ENCODE data around the gene GLG1.

Gene GLG1

GRCh38 chr16:74592847-74593246, 14.1 kb downstream of the GLG1 start:
- DNase-seq (no peak), ATAC-seq (ENCODE audit: insufficient read depth, low read depth) (no peak)
- H3K27me3 ChIP-seq (ENCODE audit: insufficient read depth, low read length, poor library complexity): no peaks in the 10 kb centered on the region
- no peak overlapping the region for H2AFZ ChIP-seq (ENCODE audit: low read depth, low read length)
- H3K36me3 ChIP-seq (ENCODE audit: insufficient read depth, low read length): no peaks in the 10 kb centered on the region
- no peak overlapping the region for H3K27ac ChIP-seq (ENCODE audit: low read length)
- H3K9me3 ChIP-seq (ENCODE audit: insufficient read depth, low read length, severe bottlenecking): no peaks in the 10 kb centered on the region
- TF ChIP-seq CTCF (IDR thresholded peaks at IDR 0.05; ENCODE audit: borderline replicate concordance, extremely low read depth, low read length, poor library complexity, severe bottlenecking): no peak
- no peak for TF ChIP-seq EZH2 (IDR thresholded peaks at IDR 0.05; ENCODE audit: borderline replicate concordance, low read depth, low read length, severe bottlenecking)
- no peak overlapping the region for H3K9ac ChIP-seq (ENCODE audit: low read depth, low read length)
- no peaks in the 10 kb centered on the region for H3K4me1 ChIP-seq (ENCODE audit: insufficient read depth, low read length)
- H3K79me2 ChIP-seq (ENCODE audit: insufficient read depth, low read length): peaks cover 32% of the 10 kb centered on the region
- H3K4me3 ChIP-seq (ENCODE audit: low read depth in 1 of 2, low read length in 2 of 2): no peak overlapping the region
- peaks cover 3% of the 10 kb centered on the region; the same call in 1 of the 2 replicates for H4K20me1 ChIP-seq (ENCODE audit: insufficient read depth, low read length)
- no peak overlapping the region for H3K4me2 ChIP-seq (ENCODE audit: insufficient read depth, low read length)

GRCh38 chr16:74591876-74592650, 14.9 kb downstream of the GLG1 start:
- peaks cover 3% of the 10 kb centered on the region; the same call in 1 of the 2 replicates for H4K20me1 ChIP-seq (ENCODE audit: insufficient read depth, low read length)

GRCh38 chr16:74586948-74587347, 20.0 kb downstream of the GLG1 start:
- no peak for ATAC-seq (ENCODE audit: insufficient read depth, low read depth)
- TF ChIP-seq CTCF (IDR thresholded peaks at IDR 0.05; ENCODE audit: borderline replicate concordance, extremely low read depth, low read length, poor library complexity, severe bottlenecking): no peak
- H3K27me3 ChIP-seq (ENCODE audit: insufficient read depth, low read length, poor library complexity): no peaks in the 10 kb centered on the region
- H3K9me3 ChIP-seq (ENCODE audit: insufficient read depth, low read length, severe bottlenecking): no peaks in the 10 kb centered on the region
- H3K36me3 ChIP-seq (ENCODE audit: insufficient read depth, low read length): no peaks in the 10 kb centered on the region
- no peak overlapping the region for H3K9ac ChIP-seq (ENCODE audit: low read depth, low read length)
- 0 out of 2 replicates have a peak, but pooled peaks cover 3% of the 10 kb centered on the region for H4K20me1 ChIP-seq (ENCODE audit: insufficient read depth, low read length)
- peaks cover 40% of the 10 kb centered on the region for H3K79me2 ChIP-seq (ENCODE audit: insufficient read depth, low read length)
- H3K4me3 ChIP-seq (ENCODE audit: low read depth in 1 of 2, low read length in 2 of 2): no peak overlapping the region
- peaks cover 8% of the 10 kb centered on the region; the same call in 1 of the 2 replicates for H3K4me1 ChIP-seq (ENCODE audit: insufficient read depth, low read length)
- no peak overlapping the region for H2AFZ ChIP-seq (ENCODE audit: low read depth, low read length)
- no peak for DNase-seq
- no peak overlapping the region for H3K4me2 ChIP-seq (ENCODE audit: insufficient read depth, low read length)
- no peak overlapping the region for H3K27ac ChIP-seq (ENCODE audit: low read length)

More at GRCh38 chr16:74591876-74592650, 14.9 kb downstream of the GLG1 start:
- DNase-seq (no peak), ATAC-seq (ENCODE audit: insufficient read depth, low read depth) (no peak)
- TF ChIP-seq CTCF (IDR thresholded peaks at IDR 0.05; ENCODE audit: borderline replicate concordance, extremely low read depth, low read length, poor library complexity, severe bottlenecking) (no peak), EZH2 (IDR thresholded peaks at IDR 0.05; ENCODE audit: borderline replicate concordance, low read depth, low read length, severe bottlenecking) (no peak)
- H3K79me2 ChIP-seq (ENCODE audit: insufficient read depth, low read length): peaks cover 30% of the 10 kb centered on the region
- H3K9me3 ChIP-seq (ENCODE audit: insufficient read depth, low read length, severe bottlenecking): no peaks in the 10 kb centered on the region
- H3K4me1 ChIP-seq (ENCODE audit: insufficient read depth, low read length): no peaks in the 10 kb centered on the region
- no peaks in the 10 kb centered on the region for H3K36me3 ChIP-seq (ENCODE audit: insufficient read depth, low read length)
- H3K27ac ChIP-seq (ENCODE audit: low read length): no peak overlapping the region
- H3K4me3 ChIP-seq (ENCODE audit: low read depth in 1 of 2, low read length in 2 of 2): no peak overlapping the region
- H2AFZ ChIP-seq (ENCODE audit: low read depth, low read length): no peak overlapping the region
- H3K9ac ChIP-seq (ENCODE audit: low read depth, low read length): no peak overlapping the region
- no peak overlapping the region for H3K4me2 ChIP-seq (ENCODE audit: insufficient read depth, low read length)
- H3K27me3 ChIP-seq (ENCODE audit: insufficient read depth, low read length, poor library complexity): no peaks in the 10 kb centered on the region

Data from DND-41 (cell line).